Ascending aorta (tissue), 2 donors: ENCODE measurements around the gene KCNG2. TPM values are rescaled to one million over a fixed set of nuclear protein-coding genes. Genes with fewer than 3 reads are reported as not detected.

ENCODE experiments used
- DNase-seq, 2 donors: peaks; one replicate each; pipeline ENCODE4 v3.0.0-alpha.2; 2019; ENCODE audit warnings: low spot score in 2 of 2
- H3K27ac ChIP-seq, 2 donors: fragments of 200-600 bp; sonication (generic); one replicate each; pipeline ENCODE4 v1.5.1; 2016 to 2017; ENCODE audit warnings: mild to moderate bottlenecking in 1 of 2
- H3K27me3 ChIP-seq: fragments of 200-600 bp; sonication (generic); one replicate; pipeline ENCODE4 v1.5.1; 2017
- H3K36me3 ChIP-seq, 2 donors: fragments of 200-600 bp; sonication (generic); one replicate each; pipeline ENCODE4 v1.5.1; 2016
- H3K4me1 ChIP-seq, 2 donors: fragments of 200-600 bp; sonication (generic); one replicate each; pipeline ENCODE4 v1.5.1; 2016 to 2017; ENCODE audit warnings: mild to moderate bottlenecking in 1 of 2
- H3K4me3 ChIP-seq, 2 donors: fragments of 200-600 bp; sonication (generic); one replicate each; pipeline ENCODE4 v1.5.1; 2016 to 2017; ENCODE audit warnings: mild to moderate bottlenecking in 1 of 2
- H3K9me3 ChIP-seq, 2 donors: fragments of 200-600 bp; sonication (generic); one replicate each; pipeline ENCODE4 v1.5.1; 2016
- intact Hi-C: fragments of 100-400 bp; cut with DNase I; formaldehyde crosslinking; loops from one replicate; pipeline ENCODE4 v1.15.1; 2023
- total RNA-seq: library from RNA; depleted of rRNA; stranded (reverse); fragments of >200 nt; gene quantifications from one replicate; pipeline ENCODE4 v1.1.0, GENCODE V29; 2016
- TF ChIP-seq, protein P1 (sequence below), 3 experiments: fragments of 200-600 bp in 2 of 3; fragments of 450-650 bp in 1 of 3; sonication (generic) in 2 of 3; IDR thresholded peaks; one replicate each; pipeline ENCODE4 v1.5.1; 2016 to 2019; ENCODE audit warnings: antibody characterized with exemption in 3 of 3, mild to moderate bottlenecking in 1 of 3, moderate library complexity in 1 of 3

KCNG2 gene
- total RNA-seq, 1 donor from 2014 or later, result not detected

- Histone ChIP-seq H3K4me3 (no peak overlapping the region), H3K36me3 (no peaks in the 10 kb centered on the region), H3K9me3 (no peaks in the 10 kb centered on the region), H3K4me1 (no peaks in the 10 kb centered on the region), H3K27ac (no peak overlapping the region), H3K27me3 (no peaks in the 10 kb centered on the region)
- TF ChIP-seq, protein P1, sequence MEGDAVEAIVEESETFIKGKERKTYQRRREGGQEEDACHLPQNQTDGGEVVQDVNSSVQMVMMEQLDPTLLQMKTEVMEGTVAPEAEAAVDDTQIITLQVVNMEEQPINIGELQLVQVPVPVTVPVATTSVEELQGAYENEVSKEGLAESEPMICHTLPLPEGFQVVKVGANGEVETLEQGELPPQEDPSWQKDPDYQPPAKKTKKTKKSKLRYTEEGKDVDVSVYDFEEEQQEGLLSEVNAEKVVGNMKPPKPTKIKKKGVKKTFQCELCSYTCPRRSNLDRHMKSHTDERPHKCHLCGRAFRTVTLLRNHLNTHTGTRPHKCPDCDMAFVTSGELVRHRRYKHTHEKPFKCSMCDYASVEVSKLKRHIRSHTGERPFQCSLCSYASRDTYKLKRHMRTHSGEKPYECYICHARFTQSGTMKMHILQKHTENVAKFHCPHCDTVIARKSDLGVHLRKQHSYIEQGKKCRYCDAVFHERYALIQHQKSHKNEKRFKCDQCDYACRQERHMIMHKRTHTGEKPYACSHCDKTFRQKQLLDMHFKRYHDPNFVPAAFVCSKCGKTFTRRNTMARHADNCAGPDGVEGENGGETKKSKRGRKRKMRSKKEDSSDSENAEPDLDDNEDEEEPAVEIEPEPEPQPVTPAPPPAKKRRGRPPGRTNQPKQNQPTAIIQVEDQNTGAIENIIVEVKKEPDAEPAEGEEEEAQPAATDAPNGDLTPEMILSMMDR (IDR thresholded peaks at IDR 0.05), result no peak
- intact Hi-C loops, result no loop called here
- peak in 1 of 2 donors; percentile 44 for DNase-seq
These were observed 55.7 kb downstream of the KCNG2 start for GRCh38 chr18:79853303-79853992.

DNA sequence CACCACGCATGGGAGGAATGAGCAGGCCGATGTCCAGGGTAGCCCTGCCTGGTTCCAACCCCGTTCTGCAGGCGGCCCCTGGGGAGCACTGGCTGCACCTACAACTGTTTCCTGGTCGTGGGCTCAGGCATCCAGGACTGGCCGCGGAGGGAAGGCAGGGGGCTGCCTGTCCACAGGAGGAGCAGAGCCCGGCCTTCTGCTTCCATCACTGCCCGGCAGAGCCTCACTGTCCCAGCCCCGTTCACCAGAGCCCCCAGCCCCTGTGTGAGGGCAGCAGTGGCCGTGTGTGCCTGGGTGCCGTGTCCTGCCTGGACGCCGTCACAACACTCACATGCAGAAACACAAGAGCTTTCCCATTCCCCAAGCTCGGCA, 56.2 kb downstream of the KCNG2 start:
- H3K4me3 ChIP-seq, result no peak overlapping the region
- intact Hi-C loops, result no loop called here
- no peaks in the 10 kb centered on the region for H3K9me3 ChIP-seq
- no peaks in the 10 kb centered on the region for H3K36me3 ChIP-seq
- H3K27me3 ChIP-seq, result no peaks in the 10 kb centered on the region
- TF ChIP-seq, protein P1 (IDR thresholded peaks at IDR 0.05), result no peak
- H3K4me1 ChIP-seq, result no peaks in the 10 kb centered on the region
- no peak for DNase-seq
- H3K27ac ChIP-seq, result no peak overlapping the region

- intact Hi-C loops, result no loop called here
These were observed 57.6 kb downstream of the KCNG2 start for GRCh38 chr18:79855147-79855933.

GRCh38 chr18:79856119-79857007, 58.6 kb downstream of the KCNG2 start:
- Histone ChIP-seq H3K4me3 (no peak overlapping the region), H3K27ac (no peak overlapping the region), H3K4me1 (no peaks in the 10 kb centered on the region), H3K36me3 (no peaks in the 10 kb centered on the region), H3K27me3 (no peaks in the 10 kb centered on the region), H3K9me3 (peaks cover 0 to 4% of the 10 kb centered on the region in 2 donors)
- DNase-seq, result peak in 1 of 2 donors; percentile 48
- intact Hi-C loops, result no loop called here
- TF ChIP-seq, protein P1 (IDR thresholded peaks at IDR 0.05), result no peak

More at GRCh38 chr18:79855147-79855933, 57.6 kb downstream of the KCNG2 start:
- no peaks in the 10 kb centered on the region for H3K9me3 ChIP-seq
- peak in 1 of 2 donors; percentile 53 for DNase-seq
- TF ChIP-seq, protein P1 (IDR thresholded peaks at IDR 0.05), result no peak
- no peak overlapping the region for H3K4me3 ChIP-seq
- no peaks in the 10 kb centered on the region for H3K27me3 ChIP-seq
- no peak overlapping the region for H3K27ac ChIP-seq
- H3K4me1 ChIP-seq, result no peaks in the 10 kb centered on the region
- H3K36me3 ChIP-seq, result no peaks in the 10 kb centered on the region

- DNase-seq, result no peak
- intact Hi-C loops, result no loop called here
- H3K27me3 ChIP-seq, result no peaks in the 10 kb centered on the region
- peaks cover 0 to 5% of the 10 kb centered on the region in 2 donors for H3K9me3 ChIP-seq
- H3K27ac ChIP-seq, result no peak overlapping the region
- no peaks in the 10 kb centered on the region for H3K36me3 ChIP-seq
- H3K4me3 ChIP-seq, result no peak overlapping the region
- TF ChIP-seq, protein P1 (IDR thresholded peaks at IDR 0.05), result no peak
- no peaks in the 10 kb centered on the region for H3K4me1 ChIP-seq
These were observed 59.4 kb downstream of the KCNG2 start for GRCh38 chr18:79857082-79857671.
